ENCODE measurements around the gene OLFML2A. TPM values are rescaled to one million over a fixed set of nuclear protein-coding genes. Genes with fewer than 3 reads are reported as not detected.

The OLFML2A gene
- total and polyA plus RNA-seq, 7 donors, result 0.46 to 147 (median 60.0) TPM

DNA sequence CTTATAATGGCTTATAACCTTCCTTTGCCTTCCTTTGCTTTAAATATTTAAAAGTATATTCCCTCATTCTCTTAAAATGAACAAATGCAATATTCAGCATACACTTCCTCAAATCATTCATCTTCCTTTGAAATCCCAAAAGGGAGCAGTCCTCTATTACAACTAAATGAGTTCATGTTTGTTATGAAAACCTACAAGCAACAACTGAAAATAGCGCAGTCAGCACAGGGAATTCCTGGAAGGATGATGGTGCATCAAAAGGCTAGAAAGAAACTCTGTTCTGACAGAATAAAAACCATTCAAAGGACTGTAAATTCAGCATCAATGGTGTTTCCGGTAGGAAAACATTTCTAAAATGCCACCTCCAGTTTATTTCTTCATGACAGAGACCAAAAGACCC lies 9.1 kb upstream of the OLFML2A start:
- peaks cover 0 to 80% (median 56%) of the 10 kb centered on the region in 3 donors for H3K27me3 ChIP-seq
- no peak for DNase-seq
- 12 to 48% methylated on average over 2 of the region's 2 CpGs for WGBS, 2 donors
- intact Hi-C loops (cut with DNase I), result no loop called here
- no peaks in the 10 kb centered on the region for H3K9me3 ChIP-seq
- TF ChIP-seq, protein P1, sequence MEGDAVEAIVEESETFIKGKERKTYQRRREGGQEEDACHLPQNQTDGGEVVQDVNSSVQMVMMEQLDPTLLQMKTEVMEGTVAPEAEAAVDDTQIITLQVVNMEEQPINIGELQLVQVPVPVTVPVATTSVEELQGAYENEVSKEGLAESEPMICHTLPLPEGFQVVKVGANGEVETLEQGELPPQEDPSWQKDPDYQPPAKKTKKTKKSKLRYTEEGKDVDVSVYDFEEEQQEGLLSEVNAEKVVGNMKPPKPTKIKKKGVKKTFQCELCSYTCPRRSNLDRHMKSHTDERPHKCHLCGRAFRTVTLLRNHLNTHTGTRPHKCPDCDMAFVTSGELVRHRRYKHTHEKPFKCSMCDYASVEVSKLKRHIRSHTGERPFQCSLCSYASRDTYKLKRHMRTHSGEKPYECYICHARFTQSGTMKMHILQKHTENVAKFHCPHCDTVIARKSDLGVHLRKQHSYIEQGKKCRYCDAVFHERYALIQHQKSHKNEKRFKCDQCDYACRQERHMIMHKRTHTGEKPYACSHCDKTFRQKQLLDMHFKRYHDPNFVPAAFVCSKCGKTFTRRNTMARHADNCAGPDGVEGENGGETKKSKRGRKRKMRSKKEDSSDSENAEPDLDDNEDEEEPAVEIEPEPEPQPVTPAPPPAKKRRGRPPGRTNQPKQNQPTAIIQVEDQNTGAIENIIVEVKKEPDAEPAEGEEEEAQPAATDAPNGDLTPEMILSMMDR (IDR thresholded peaks at IDR 0.05), result no peak
- TF ChIP-seq POLR2AphosphoS5 (IDR thresholded peaks at IDR 0.05), result peak in 1 of 4 donors; percentile 3
- H3K27ac ChIP-seq, result no peak overlapping the region
- no peak overlapping the region for H3K4me3 ChIP-seq
- peaks cover 0 to 30% (median 19%) of the 10 kb centered on the region in 4 donors for H3K4me1 ChIP-seq
- no peaks in the 10 kb centered on the region for H3K36me3 ChIP-seq

- TF ChIP-seq POLR2A (IDR thresholded peaks at IDR 0.05) (no peak), POLR2AphosphoS5 (IDR thresholded peaks at IDR 0.05) (no peak), EP300 (IDR thresholded peaks at IDR 0.05) (no peak)
- TF ChIP-seq, protein P1 (IDR thresholded peaks at IDR 0.05), result no peak
- no peaks in the 10 kb centered on the region for H3K36me3 ChIP-seq
- WGBS, 2 donors, result 17 to 45% methylated on average over 3 of the region's 3 CpGs
- H3K27ac ChIP-seq, result no peak overlapping the region
- H3K4me1 ChIP-seq, result peaks cover 0 to 30% (median 19%) of the 10 kb centered on the region in 4 donors
- no peak overlapping the region for H3K4me3 ChIP-seq
- H3K27me3 ChIP-seq, result peaks cover 0 to 75% (median 56%) of the 10 kb centered on the region in 3 donors
- intact Hi-C loops (cut with DNase I), result no loop called here
- H3K9me3 ChIP-seq, result no peaks in the 10 kb centered on the region
- no peak for DNase-seq
Measured at GRCh38 chr9:124768334-124768733, 8.6 kb upstream of the OLFML2A start.

DNA sequence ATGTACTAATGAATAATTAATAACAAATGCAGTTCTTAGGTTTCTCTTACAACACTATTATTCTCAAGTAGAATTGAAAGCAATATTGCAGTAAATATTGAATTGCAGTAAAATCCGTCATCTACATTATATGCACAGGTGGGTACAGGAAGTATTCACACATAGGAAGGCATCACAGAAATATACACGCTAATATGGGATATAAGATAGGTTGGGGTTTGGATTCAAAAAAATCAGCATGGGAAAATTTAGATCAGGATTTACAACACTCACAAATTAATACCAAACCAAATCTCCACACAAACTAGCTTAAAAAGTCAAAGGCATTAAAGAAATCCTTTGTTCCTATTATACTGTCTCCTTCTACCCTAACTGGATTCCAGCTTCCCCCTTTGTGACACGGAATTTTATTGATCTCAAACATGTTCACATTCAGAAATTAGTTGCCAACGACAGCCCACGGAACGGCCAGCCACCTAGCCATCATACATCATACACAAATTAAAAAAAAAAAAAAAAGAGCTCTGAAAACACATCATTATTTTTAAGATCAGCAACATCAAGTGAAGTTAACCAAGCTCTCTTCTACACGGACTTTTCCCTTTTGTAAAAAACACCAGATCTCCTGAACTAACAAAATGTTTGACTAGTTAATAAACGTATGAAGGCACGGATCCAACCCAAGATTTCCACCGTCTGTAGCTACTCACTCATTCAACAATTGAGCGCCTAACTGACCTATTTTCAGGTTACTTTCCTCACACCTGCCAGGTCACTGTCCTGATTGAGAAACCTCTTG lies 8.0 kb upstream of the OLFML2A start:
- peak overlapping the region in 3 of 4 donors; percentile 78 to 86 (median 79) for H3K27ac ChIP-seq
- no peaks in the 10 kb centered on the region for H3K36me3 ChIP-seq
- WGBS, 2 donors, result 8 to 24% methylated on average over 11 of the region's 11 CpGs
- TF ChIP-seq EP300 (IDR thresholded peaks at IDR 0.05), result no peak
- peak; percentile 10 to 77 (median 56) for TF ChIP-seq POLR2AphosphoS5 (IDR thresholded peaks at IDR 0.05)
- intact Hi-C loops (cut with DNase I), result no loop called here
- H3K9me3 ChIP-seq, result no peaks in the 10 kb centered on the region
- H3K4me3 ChIP-seq, result peak overlapping the region; percentile 50 to 92 (median 82)
- peaks cover 0 to 30% (median 19%) of the 10 kb centered on the region in 4 donors for H3K4me1 ChIP-seq
- peaks cover 0 to 70% (median 52%) of the 10 kb centered on the region in 3 donors for H3K27me3 ChIP-seq
- DNase-seq, result no peak

GRCh38 chr9:124769549-124770358 lies 7.2 kb upstream of the OLFML2A start:
- Histone ChIP-seq H3K27me3 (peaks cover 0 to 62% (median 50%) of the 10 kb centered on the region in 3 donors), H3K4me1 (peaks cover 0 to 33% (median 20%) of the 10 kb centered on the region in 4 donors), H3K36me3 (no peaks in the 10 kb centered on the region), H3K4me3 (peak overlapping the region; percentile 50 to 92 (median 82)), H3K27ac (peak overlapping the region in 3 of 4 donors; percentile 78 to 86 (median 79)), H3K9me3 (no peaks in the 10 kb centered on the region)
- TF ChIP-seq POLR2AphosphoS5 (IDR thresholded peaks at IDR 0.05) (peak in 3 of 4 donors; percentile 17 to 24 (median 22)), EP300 (IDR thresholded peaks at IDR 0.05) (no peak)
- intact Hi-C loops (cut with DNase I), result loop anchor here (5.0 kb wide), 2 partner anchors 173 to 373 kb away; partner anchors contain the start of genes GOLGA1 and SCAI
- 1 to 2% methylated on average over 56 of the region's 56 CpGs for WGBS, 2 donors
- DNase-seq, result no peak

- H3K27me3 ChIP-seq, result peaks cover 0 to 56% (median 46%) of the 10 kb centered on the region in 3 donors
- DNase-seq, result peak; percentile 72
- no peaks in the 10 kb centered on the region for H3K36me3 ChIP-seq
- H3K4me3 ChIP-seq, result peak overlapping the region; percentile 50 to 92 (median 82)
- H3K9me3 ChIP-seq, result no peaks in the 10 kb centered on the region
- intact Hi-C loops (cut with DNase I), result loop anchor here (5.0 kb wide), 2 partner anchors 172 to 372 kb away; partner anchors contain the start of genes GOLGA1 and SCAI
- 1 to 2% methylated on average over 43 of the region's 43 CpGs for WGBS, 2 donors
- H3K4me1 ChIP-seq, result peaks cover 0 to 36% (median 21%) of the 10 kb centered on the region in 4 donors
- peak overlapping the region; percentile 78 to 86 (median 78) for H3K27ac ChIP-seq
- TF ChIP-seq POLR2A (IDR thresholded peaks at IDR 0.05), result no peak
- no peak for TF ChIP-seq EP300 (IDR thresholded peaks at IDR 0.05)
- TF ChIP-seq POLR2AphosphoS5 (IDR thresholded peaks at IDR 0.05), result no peak
- TF ChIP-seq, protein P1 (IDR thresholded peaks at IDR 0.05), result no peak
Measured at GRCh38 chr9:124770359-124771020, 6.4 kb upstream of the OLFML2A start.

Measured in sigmoid colon (tissue), 7 donors.